Measurements from ENCODE around the gene IGSF3. TPM values are rescaled to one million over a fixed set of nuclear protein-coding genes. Genes with fewer than 3 reads are reported as not detected.

The IGSF3 gene
- total and polyA plus RNA-seq, 2 donors from 2014 or later, result 12.0 to 38.8 TPM

DNA sequence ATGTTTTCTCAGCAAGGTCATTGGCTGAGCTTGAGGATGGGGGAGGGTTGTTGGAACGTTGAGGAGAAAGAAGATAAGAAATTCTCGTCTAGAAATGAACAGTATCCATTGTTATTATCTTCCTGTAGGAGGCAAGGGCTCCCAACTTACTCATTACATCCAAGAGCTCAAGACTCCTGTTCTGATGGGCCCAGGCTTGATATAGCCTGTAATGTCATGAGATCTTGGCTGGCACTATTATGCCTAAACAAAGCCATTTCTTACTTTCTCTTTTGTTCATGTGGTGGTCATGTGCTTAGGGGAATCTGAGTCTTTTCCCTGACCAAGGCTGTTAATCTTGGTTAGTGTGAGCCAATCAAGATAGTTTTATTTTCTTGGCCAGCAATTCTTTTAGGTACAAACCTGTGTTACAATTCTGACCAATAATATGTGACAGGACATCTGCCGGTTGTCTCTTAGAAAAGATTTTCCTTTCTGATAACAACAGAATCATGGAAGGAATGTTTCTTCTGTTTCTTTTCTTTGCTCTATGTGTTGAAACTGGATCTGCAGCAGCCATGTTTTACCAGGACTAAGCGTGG, 15.2 kb upstream of the IGSF3 start:
- no peaks in the 10 kb centered on the region for H3K9me3 ChIP-seq (ENCODE audit: control insufficient read depth in 2 of 3, insufficient read depth in 1 of 3, low read length in 3 of 3)
- DNase-seq (no peak), FAIRE-seq (no peak)

GRCh38 chr1:116681343-116681899, 13.9 kb upstream of the IGSF3 start:
- no peak for DNase-seq
- no peaks in the 10 kb centered on the region for H3K4me1 ChIP-seq (ENCODE audit: control insufficient read depth in 2 of 3, insufficient read depth in 2 of 3, low read depth in 1 of 3, low read length in 3 of 3)
- no peak overlapping the region for H3K27ac ChIP-seq (ENCODE audit: low read depth in 2 of 2, low read length in 2 of 2)
- TF ChIP-seq, protein P1, sequence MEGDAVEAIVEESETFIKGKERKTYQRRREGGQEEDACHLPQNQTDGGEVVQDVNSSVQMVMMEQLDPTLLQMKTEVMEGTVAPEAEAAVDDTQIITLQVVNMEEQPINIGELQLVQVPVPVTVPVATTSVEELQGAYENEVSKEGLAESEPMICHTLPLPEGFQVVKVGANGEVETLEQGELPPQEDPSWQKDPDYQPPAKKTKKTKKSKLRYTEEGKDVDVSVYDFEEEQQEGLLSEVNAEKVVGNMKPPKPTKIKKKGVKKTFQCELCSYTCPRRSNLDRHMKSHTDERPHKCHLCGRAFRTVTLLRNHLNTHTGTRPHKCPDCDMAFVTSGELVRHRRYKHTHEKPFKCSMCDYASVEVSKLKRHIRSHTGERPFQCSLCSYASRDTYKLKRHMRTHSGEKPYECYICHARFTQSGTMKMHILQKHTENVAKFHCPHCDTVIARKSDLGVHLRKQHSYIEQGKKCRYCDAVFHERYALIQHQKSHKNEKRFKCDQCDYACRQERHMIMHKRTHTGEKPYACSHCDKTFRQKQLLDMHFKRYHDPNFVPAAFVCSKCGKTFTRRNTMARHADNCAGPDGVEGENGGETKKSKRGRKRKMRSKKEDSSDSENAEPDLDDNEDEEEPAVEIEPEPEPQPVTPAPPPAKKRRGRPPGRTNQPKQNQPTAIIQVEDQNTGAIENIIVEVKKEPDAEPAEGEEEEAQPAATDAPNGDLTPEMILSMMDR (IDR thresholded peaks at IDR 0.05; ENCODE audit: borderline replicate concordance, extremely low read depth, insufficient read depth), result no peak
- intact Hi-C loops (cut with DNase I), result no loop called here
- no peak overlapping the region for H3K9ac ChIP-seq (ENCODE audit: low read length in 3 of 3)
- no peak overlapping the region for H3K4me3 ChIP-seq (ENCODE audit: low read length in 3 of 3)
- FAIRE-seq, result no peak
- no peaks in the 10 kb centered on the region for H3K9me3 ChIP-seq (ENCODE audit: control insufficient read depth in 2 of 3, insufficient read depth in 1 of 3, low read length in 3 of 3)
- H3K27me3 ChIP-seq (ENCODE audit: control insufficient read depth, insufficient read depth, low read length), result no peaks in the 10 kb centered on the region
- H3K36me3 ChIP-seq (ENCODE audit: control insufficient read depth in 2 of 3, insufficient read depth in 3 of 3, low read length in 3 of 3), result no peaks in the 10 kb centered on the region

More for the DNA sequence above, 15.2 kb upstream of the IGSF3 start:
- Histone ChIP-seq H3K27ac (ENCODE audit: low read depth in 2 of 2, low read length in 2 of 2) (no peak overlapping the region), H3K4me1 (ENCODE audit: control insufficient read depth in 2 of 3, insufficient read depth in 2 of 3, low read depth in 1 of 3, low read length in 3 of 3) (no peaks in the 10 kb centered on the region), H3K36me3 (ENCODE audit: control insufficient read depth in 2 of 3, insufficient read depth in 3 of 3, low read length in 3 of 3) (no peaks in the 10 kb centered on the region), H3K4me3 (ENCODE audit: low read length in 3 of 3) (no peak overlapping the region), H3K9ac (ENCODE audit: low read length in 3 of 3) (no peak overlapping the region), H3K27me3 (ENCODE audit: control insufficient read depth, insufficient read depth, low read length) (no peaks in the 10 kb centered on the region)
- TF ChIP-seq, protein P1 (IDR thresholded peaks at IDR 0.05; ENCODE audit: borderline replicate concordance, extremely low read depth, insufficient read depth), result no peak
- intact Hi-C loops (cut with DNase I), result no loop called here

DNA sequence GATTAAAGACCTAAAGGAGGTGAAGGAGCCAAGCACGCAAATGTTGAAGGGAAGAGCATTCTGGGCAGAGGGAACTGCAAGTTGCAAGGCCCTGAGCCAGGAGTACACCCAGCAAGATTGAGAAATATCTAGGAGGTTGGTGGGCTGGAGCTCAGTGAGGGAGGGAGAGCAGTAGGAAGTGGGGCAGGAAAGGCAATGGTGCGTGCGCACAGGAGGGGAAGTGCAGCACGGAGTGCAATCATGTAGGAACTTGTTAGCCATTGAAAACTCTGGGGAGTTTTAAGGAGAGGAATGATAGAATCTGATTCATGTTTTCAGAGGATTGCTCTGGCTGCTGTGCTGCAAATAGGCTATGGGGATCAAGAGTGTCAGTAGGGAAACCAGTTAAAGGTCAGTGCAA, 13.2 kb upstream of the IGSF3 start:
- no peaks in the 10 kb centered on the region for H3K4me1 ChIP-seq (ENCODE audit: control insufficient read depth in 2 of 3, insufficient read depth in 2 of 3, low read depth in 1 of 3, low read length in 3 of 3)
- H3K9me3 ChIP-seq (ENCODE audit: control insufficient read depth in 2 of 3, insufficient read depth in 1 of 3, low read length in 3 of 3), result no peaks in the 10 kb centered on the region
- no peak overlapping the region for H3K9ac ChIP-seq (ENCODE audit: low read length in 3 of 3)
- DNase-seq (no peak), FAIRE-seq (no peak)
- H3K27ac ChIP-seq (ENCODE audit: low read depth in 2 of 2, low read length in 2 of 2), result no peak overlapping the region
- intact Hi-C loops (cut with DNase I), result no loop called here
- no peak overlapping the region for H3K4me3 ChIP-seq (ENCODE audit: low read length in 3 of 3)
- H3K36me3 ChIP-seq (ENCODE audit: control insufficient read depth in 2 of 3, insufficient read depth in 3 of 3, low read length in 3 of 3), result no peaks in the 10 kb centered on the region
- H3K27me3 ChIP-seq (ENCODE audit: control insufficient read depth, insufficient read depth, low read length), result no peaks in the 10 kb centered on the region
- TF ChIP-seq, protein P1 (IDR thresholded peaks at IDR 0.05; ENCODE audit: borderline replicate concordance, extremely low read depth, insufficient read depth), result no peak

All from kidney (tissue), 14 donors.